Activated CD4-positive, CD25-positive, alpha-beta regulatory T cell (primary cell): ENCODE data around the gene TICAM1.
"Not testable (repeated sequence)": the region's sequence is repeated elsewhere in the genome, so short reads cannot be mapped to it uniquely, and the experiment has no call there.

Experiments used
- DNase-seq, 4 experiments: peaks; one replicate each; lab custom pipeline; 2025; lab: John Stamatoyannopoulos, UW

The TICAM1 gene

GRCh38 chr19:4844348-4845179 lies 13.1 kb upstream of the TICAM1 start:
- DNase-seq, result no peak

- DNase-seq, result no peak
Measured at GRCh38 chr19:4843647-4843965, 12.1 kb upstream of the TICAM1 start.

GRCh38 chr19:4839192-4839591 lies 7.7 kb upstream of the TICAM1 start:
- DNase-seq, result no peak

- no peak for DNase-seq
Measured at GRCh38 chr19:4832776-4833175, 1.3 kb upstream of the TICAM1 start.

GRCh38 chr19:4831979-4832340 lies 448 bp upstream of the TICAM1 start:
- DNase-seq, result not testable (repeated sequence)

GRCh38 chr19:4830768-4831265 lies 695 bp downstream of the TICAM1 start:
- no peak for DNase-seq

GRCh38 chr19:4830332-4830731 lies 1.2 kb downstream of the TICAM1 start:
- DNase-seq, result no peak

- no peak for DNase-seq
Measured at GRCh38 chr19:4829001-4829712, 2.4 kb downstream of the TICAM1 start.

- DNase-seq, result no peak
Measured at GRCh38 chr19:4823577-4823976, 7.9 kb downstream of the TICAM1 start.

- DNase-seq, result not testable (repeated sequence)
Measured at GRCh38 chr19:4822354-4822753, 9.2 kb downstream of the TICAM1 start.

GRCh38 chr19:4821265-4821664 lies 10.2 kb downstream of the TICAM1 start:
- DNase-seq, result no peak

GRCh38 chr19:4817467-4818277 lies 13.8 kb downstream of the TICAM1 start:
- DNase-seq, result no peak

- DNase-seq, result no peak
Measured at GRCh38 chr19:4816950-4817278, 14.6 kb downstream of the TICAM1 start.

- DNase-seq, result no peak
Measured at GRCh38 chr19:4816202-4816949, 15.1 kb downstream of the TICAM1 start.

- peak; percentile 30 to 61 (median 48) for DNase-seq
Measured at GRCh38 chr19:4815426-4816201, 15.9 kb downstream of the TICAM1 start.

GRCh38 chr19:4814625-4815425 lies 16.7 kb downstream of the TICAM1 start:
- DNase-seq, result no peak

GRCh38 chr19:4811328-4812131 lies 20.0 kb downstream of the TICAM1 start:
- DNase-seq, result peak; percentile 73 to 97 (median 86)

GRCh38 chr19:4807188-4807587 lies 24.3 kb downstream of the TICAM1 start:
- DNase-seq, result no peak

- DNase-seq, result no peak
Measured at GRCh38 chr19:4806384-4806783, 25.1 kb downstream of the TICAM1 start.
